ENCODE measurements around the gene TTR. TPM values are rescaled to one million over a fixed set of nuclear protein-coding genes. Genes with fewer than 3 reads are reported as not detected.
A peak's percentile ranks its signal among the peaks of the same experiment; 100 is the strongest.

Gene TTR
- total RNA-seq, 1 donor from 2014 or later = not detected

- no peaks in the 10 kb centered on the region for H3K27me3 ChIP-seq (ENCODE audit: control insufficient read depth, insufficient read depth, low read length)
- no peak for FAIRE-seq
- TF ChIP-seq CTCF (IDR thresholded peaks at IDR 0.05; ENCODE audit: insufficient read depth, low read length, severe bottlenecking) = no peak
- no peaks in the 10 kb centered on the region for H3K36me3 ChIP-seq (ENCODE audit: control insufficient read depth, insufficient read depth, low read length)
- no peak overlapping the region for H3K4me3 ChIP-seq (ENCODE audit: low read depth, low read length)
- DNase-seq (ENCODE audit: low read depth) = no peak
Observed at GRCh38 chr18:31574359-31574758, 17.3 kb upstream of the TTR start.

GRCh38 chr18:31575515-31576257 is 16.0 kb upstream of the TTR start:
- DNase-seq (ENCODE audit: low read depth) = peak; percentile 51
- no peaks in the 10 kb centered on the region for H3K36me3 ChIP-seq (ENCODE audit: control insufficient read depth, insufficient read depth, low read length)
- FAIRE-seq = peak; percentile 47
- no peaks in the 10 kb centered on the region for H3K27me3 ChIP-seq (ENCODE audit: control insufficient read depth, insufficient read depth, low read length)
- no peak for TF ChIP-seq CTCF (IDR thresholded peaks at IDR 0.05; ENCODE audit: insufficient read depth, low read length, severe bottlenecking)
- H3K4me3 ChIP-seq (ENCODE audit: low read depth, low read length) = no peak overlapping the region

GRCh38 chr18:31576670-31577069 is 15.0 kb upstream of the TTR start:
- no peak overlapping the region for H3K4me3 ChIP-seq (ENCODE audit: low read depth, low read length)
- peak; percentile 92 for FAIRE-seq
- H3K27me3 ChIP-seq (ENCODE audit: control insufficient read depth, insufficient read depth, low read length) = no peaks in the 10 kb centered on the region
- H3K36me3 ChIP-seq (ENCODE audit: control insufficient read depth, insufficient read depth, low read length) = no peaks in the 10 kb centered on the region
- DNase-seq (ENCODE audit: low read depth) = no peak
- TF ChIP-seq CTCF (IDR thresholded peaks at IDR 0.05; ENCODE audit: insufficient read depth, low read length, severe bottlenecking) = no peak

- TF ChIP-seq CTCF (IDR thresholded peaks at IDR 0.05; ENCODE audit: insufficient read depth, low read length, severe bottlenecking) = no peak
Observed at GRCh38 chr18:31577195-31577594, 14.5 kb upstream of the TTR start.

GRCh38 chr18:31578126-31578525 is 13.6 kb upstream of the TTR start:
- no peak for TF ChIP-seq CTCF (IDR thresholded peaks at IDR 0.05; ENCODE audit: insufficient read depth, low read length, severe bottlenecking)
- Histone ChIP-seq H3K4me3 (ENCODE audit: low read depth, low read length) (no peak overlapping the region), H3K27me3 (ENCODE audit: control insufficient read depth, insufficient read depth, low read length) (no peaks in the 10 kb centered on the region), H3K36me3 (ENCODE audit: control insufficient read depth, insufficient read depth, low read length) (no peaks in the 10 kb centered on the region)
- DNase-seq (ENCODE audit: low read depth) (no peak), FAIRE-seq (no peak)

More at GRCh38 chr18:31577195-31577594, 14.5 kb upstream of the TTR start:
- FAIRE-seq (no peak), DNase-seq (ENCODE audit: low read depth) (no peak)
- Histone ChIP-seq H3K36me3 (ENCODE audit: control insufficient read depth, insufficient read depth, low read length) (no peaks in the 10 kb centered on the region), H3K27me3 (ENCODE audit: control insufficient read depth, insufficient read depth, low read length) (no peaks in the 10 kb centered on the region), H3K4me3 (ENCODE audit: low read depth, low read length) (no peak overlapping the region)

- no peaks in the 10 kb centered on the region for H3K27me3 ChIP-seq (ENCODE audit: control insufficient read depth, insufficient read depth, low read length)
- FAIRE-seq (no peak), DNase-seq (ENCODE audit: low read depth) (no peak)
- H3K36me3 ChIP-seq (ENCODE audit: control insufficient read depth, insufficient read depth, low read length) = no peaks in the 10 kb centered on the region
- no peak overlapping the region for H3K4me3 ChIP-seq (ENCODE audit: low read depth, low read length)
- TF ChIP-seq CTCF (IDR thresholded peaks at IDR 0.05; ENCODE audit: insufficient read depth, low read length, severe bottlenecking) = no peak
Observed at GRCh38 chr18:31579375-31579774, 12.3 kb upstream of the TTR start.
